Parathyroid adenoma (tissue), 2 donors: ENCODE measurements around the gene SEPTIN2.

ENCODE experiments used
- H2AFZ ChIP-seq: fragments of 300-600 bp; sonication (generic); one replicate; pipeline ENCODE4 v1.7.0; 2017; ENCODE audit warnings: antibody characterized with exemption, mild to moderate bottlenecking
- H3K27ac ChIP-seq: fragments of 300-600 bp; sonication (generic); one replicate; pipeline ENCODE4 v1.7.0; 2017
- H3K27me3 ChIP-seq: fragments of 300-600 bp; sonication (generic); one replicate; pipeline ENCODE4 v1.7.0; 2017; ENCODE audit warnings: low read length; ENCODE audit not compliant: control insufficient read depth, insufficient read depth
- H3K36me3 ChIP-seq: fragments of 300-600 bp; sonication (generic); one replicate; pipeline ENCODE4 v1.7.0; 2017; ENCODE audit warnings: low read length; ENCODE audit not compliant: control insufficient read depth, insufficient read depth
- H3K4me1 ChIP-seq: fragments of 300-600 bp; sonication (generic); one replicate; pipeline ENCODE4 v1.7.0; 2017; ENCODE audit warnings: control low read depth
- H3K4me2 ChIP-seq: fragments of 300-600 bp; sonication (generic); one replicate; pipeline ENCODE4 v1.7.0; 2017; ENCODE audit warnings: low read length
- H3K4me3 ChIP-seq: fragments of 300-600 bp; sonication (generic); one replicate; pipeline ENCODE4 v1.7.0; 2017; ENCODE audit warnings: low read depth, low read length
- H3K79me2 ChIP-seq: fragments of 300-600 bp; sonication (generic); one replicate; pipeline ENCODE4 v1.7.0; 2017; ENCODE audit warnings: control low read depth
- H3K9ac ChIP-seq: fragments of 300-600 bp; sonication (generic); one replicate; pipeline ENCODE4 v1.7.0; 2017; ENCODE audit warnings: mild to moderate bottlenecking
- H3K9me3 ChIP-seq: fragments of 300-600 bp; sonication (generic); one replicate; pipeline ENCODE4 v1.7.0; 2017; ENCODE audit warnings: low read length; ENCODE audit not compliant: control insufficient read depth
- TF ChIP-seq, protein P1 (sequence below): fragments of 300-600 bp; sonication (generic); IDR thresholded peaks from one replicate; pipeline ENCODE4 v1.7.0; 2017; ENCODE audit warnings: antibody characterized with exemption, mild to moderate bottlenecking
- donor health status: primary hyperparathyroidism.

The SEPTIN2 gene

DNA sequence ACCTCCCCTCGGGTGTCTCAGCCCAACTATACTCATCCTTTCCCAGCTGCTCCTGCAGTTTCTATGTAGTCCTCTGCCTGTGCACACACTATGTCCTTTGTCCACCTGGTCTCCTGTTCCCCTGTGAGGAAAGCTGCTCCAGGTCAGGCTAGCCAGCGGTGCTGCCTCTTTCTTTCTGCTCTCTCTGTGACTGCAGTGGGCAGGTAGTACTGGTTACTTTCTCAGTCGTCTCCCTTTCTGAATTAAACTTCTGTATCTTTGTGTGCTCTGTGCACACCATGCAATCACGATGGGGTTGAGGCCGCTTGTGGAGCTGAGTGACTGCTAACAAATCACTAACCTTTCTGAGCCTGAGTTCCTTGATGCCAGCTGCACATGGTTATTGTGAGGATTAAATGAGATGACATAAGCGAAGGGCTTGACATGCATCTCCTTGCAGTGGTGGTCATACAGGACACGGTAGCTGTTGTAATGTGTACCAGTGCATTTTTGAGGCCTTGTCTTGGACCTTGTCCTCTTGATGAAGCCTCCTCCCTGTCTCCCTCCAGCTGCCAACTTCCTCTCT lies 43.8 kb downstream of the SEPTIN2 start:
- H3K4me1 ChIP-seq, result peaks cover 45% of the 10 kb centered on the region
- H3K4me2 ChIP-seq, result no peak overlapping the region
- H3K36me3 ChIP-seq, result no peaks in the 10 kb centered on the region
- H3K9ac ChIP-seq, result no peak overlapping the region
- H3K27me3 ChIP-seq, result no peaks in the 10 kb centered on the region
- H3K9me3 ChIP-seq, result no peaks in the 10 kb centered on the region
- TF ChIP-seq, protein P1, sequence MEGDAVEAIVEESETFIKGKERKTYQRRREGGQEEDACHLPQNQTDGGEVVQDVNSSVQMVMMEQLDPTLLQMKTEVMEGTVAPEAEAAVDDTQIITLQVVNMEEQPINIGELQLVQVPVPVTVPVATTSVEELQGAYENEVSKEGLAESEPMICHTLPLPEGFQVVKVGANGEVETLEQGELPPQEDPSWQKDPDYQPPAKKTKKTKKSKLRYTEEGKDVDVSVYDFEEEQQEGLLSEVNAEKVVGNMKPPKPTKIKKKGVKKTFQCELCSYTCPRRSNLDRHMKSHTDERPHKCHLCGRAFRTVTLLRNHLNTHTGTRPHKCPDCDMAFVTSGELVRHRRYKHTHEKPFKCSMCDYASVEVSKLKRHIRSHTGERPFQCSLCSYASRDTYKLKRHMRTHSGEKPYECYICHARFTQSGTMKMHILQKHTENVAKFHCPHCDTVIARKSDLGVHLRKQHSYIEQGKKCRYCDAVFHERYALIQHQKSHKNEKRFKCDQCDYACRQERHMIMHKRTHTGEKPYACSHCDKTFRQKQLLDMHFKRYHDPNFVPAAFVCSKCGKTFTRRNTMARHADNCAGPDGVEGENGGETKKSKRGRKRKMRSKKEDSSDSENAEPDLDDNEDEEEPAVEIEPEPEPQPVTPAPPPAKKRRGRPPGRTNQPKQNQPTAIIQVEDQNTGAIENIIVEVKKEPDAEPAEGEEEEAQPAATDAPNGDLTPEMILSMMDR, result no peak
- no peak overlapping the region for H3K4me3 ChIP-seq
- H2AFZ ChIP-seq, result no peak overlapping the region
- no peak overlapping the region for H3K27ac ChIP-seq
- H3K79me2 ChIP-seq, result peaks cover 59% of the 10 kb centered on the region

GRCh38 chr2:241363426-241363825 lies 47.7 kb downstream of the SEPTIN2 start:
- H3K9ac ChIP-seq, result no peak overlapping the region
- H3K9me3 ChIP-seq, result no peaks in the 10 kb centered on the region
- peak overlapping the region; percentile 73 for H3K27ac ChIP-seq

GRCh38 chr2:241364781-241365180 lies 49.1 kb downstream of the SEPTIN2 start:
- Histone ChIP-seq H3K36me3 (no peaks in the 10 kb centered on the region), H3K27me3 (no peaks in the 10 kb centered on the region), H3K79me2 (peaks cover 62% of the 10 kb centered on the region), H3K4me1 (peaks cover 42% of the 10 kb centered on the region), H3K9me3 (no peaks in the 10 kb centered on the region), H3K4me3 (no peak overlapping the region), H3K4me2 (no peak overlapping the region), H3K27ac (peak overlapping the region; percentile 25), H3K9ac (no peak overlapping the region), H2AFZ (no peak overlapping the region)
- TF ChIP-seq, protein P1, result no peak

More at GRCh38 chr2:241363426-241363825, 47.7 kb downstream of the SEPTIN2 start:
- TF ChIP-seq, protein P1, result no peak
- H3K4me1 ChIP-seq, result peaks cover 40% of the 10 kb centered on the region
- peaks cover 64% of the 10 kb centered on the region for H3K79me2 ChIP-seq
- no peak overlapping the region for H2AFZ ChIP-seq
- no peaks in the 10 kb centered on the region for H3K36me3 ChIP-seq
- no peak overlapping the region for H3K4me3 ChIP-seq
- H3K4me2 ChIP-seq, result no peak overlapping the region
- H3K27me3 ChIP-seq, result no peaks in the 10 kb centered on the region

GRCh38 chr2:241366678-241367077 lies 51.0 kb downstream of the SEPTIN2 start:
- Histone ChIP-seq H3K9ac (no peak overlapping the region), H2AFZ (no peak overlapping the region), H3K4me1 (peaks cover 29% of the 10 kb centered on the region), H3K27me3 (no peaks in the 10 kb centered on the region), H3K4me2 (no peak overlapping the region), H3K36me3 (no peaks in the 10 kb centered on the region), H3K4me3 (no peak overlapping the region), H3K79me2 (peaks cover 58% of the 10 kb centered on the region), H3K9me3 (no peaks in the 10 kb centered on the region), H3K27ac (no peak overlapping the region)
- TF ChIP-seq, protein P1, result no peak

GRCh38 chr2:241368643-241369042 lies 52.9 kb downstream of the SEPTIN2 start:
- Histone ChIP-seq H3K9ac (no peak overlapping the region), H3K9me3 (no peaks in the 10 kb centered on the region), H3K4me2 (no peak overlapping the region), H3K36me3 (no peaks in the 10 kb centered on the region), H3K4me1 (peaks cover 29% of the 10 kb centered on the region), H3K27ac (no peak overlapping the region), H3K79me2 (peaks cover 61% of the 10 kb centered on the region), H3K27me3 (no peaks in the 10 kb centered on the region), H3K4me3 (no peak overlapping the region), H2AFZ (no peak overlapping the region)
- TF ChIP-seq, protein P1, result no peak
